ENCODE results near the gene LIPA. TPM values are rescaled to one million over a fixed set of nuclear protein-coding genes. Genes with fewer than 3 reads are reported as not detected.
"Not testable (repeated sequence)": the region's sequence is repeated elsewhere in the genome, so short reads cannot be mapped to it uniquely, and the experiment has no call there.

The LIPA gene
- total RNA-seq, 8 experiments from 2014 or later: 21.1 to 350 (median 36.2) TPM

DNA sequence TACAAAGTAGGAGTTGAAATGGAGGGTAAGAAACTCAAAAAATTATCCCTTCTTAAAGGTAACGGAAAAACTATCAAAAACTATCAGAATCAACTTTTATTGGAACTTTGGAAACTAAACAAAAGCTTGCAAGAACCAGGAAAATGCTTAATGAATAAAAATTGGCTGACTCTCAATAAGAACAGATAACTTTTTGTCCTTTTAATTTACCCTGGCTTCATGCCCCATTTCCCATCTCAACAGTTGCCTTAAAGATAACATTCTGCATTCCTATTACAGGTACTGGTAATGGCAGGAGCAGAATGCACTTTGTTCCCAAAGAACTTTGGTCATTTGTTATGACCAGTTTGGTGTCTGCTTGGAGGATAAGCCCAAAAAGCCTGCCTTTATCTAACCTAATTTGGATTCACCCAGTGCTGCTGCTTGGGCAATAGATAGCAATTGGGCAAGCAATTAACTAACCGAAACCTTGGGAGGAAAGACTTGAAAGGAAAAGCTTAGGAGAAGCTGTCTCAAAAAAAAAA lies 62.3 kb downstream of the LIPA start:
- in situ Hi-C loops (cut with MboI; ENCODE audit: low pct_unique_long_range_greater_than_20kb in 2 of 9, low sequenced_read_pairs in 9 of 9, unreplicated experiment in 9 of 9): no loop called here
- ATAC-seq (replicated peaks in 6 of 8): no peak
- no peak overlapping the region for H3K4me3 ChIP-seq
- no peaks in the 10 kb centered on the region for H3K4me1 ChIP-seq (replicated peaks in 1 of 2)
- no peak overlapping the region for H3K27ac ChIP-seq
- 56 to 93% (median 88%) methylated on average over 1 to 2 of the region's 2 CpGs; no CpG with 5 or more reads in 1 of the 10 experiments for WGBS, 10 experiments

GRCh38 chr10:89185658-89186057 lies 65.9 kb downstream of the LIPA start:
- Histone ChIP-seq H3K4me1 (replicated peaks in 1 of 2) (no peaks in the 10 kb centered on the region), H3K27ac (no peak overlapping the region), H3K4me3 (no peak overlapping the region)
- ATAC-seq (replicated peaks in 6 of 8): peak in 2 of 8 experiments; percentile 35 to 90
- in situ Hi-C loops (cut with MboI; ENCODE audit: low pct_unique_long_range_greater_than_20kb in 2 of 9, low sequenced_read_pairs in 9 of 9, unreplicated experiment in 9 of 9): no loop called here

DNA sequence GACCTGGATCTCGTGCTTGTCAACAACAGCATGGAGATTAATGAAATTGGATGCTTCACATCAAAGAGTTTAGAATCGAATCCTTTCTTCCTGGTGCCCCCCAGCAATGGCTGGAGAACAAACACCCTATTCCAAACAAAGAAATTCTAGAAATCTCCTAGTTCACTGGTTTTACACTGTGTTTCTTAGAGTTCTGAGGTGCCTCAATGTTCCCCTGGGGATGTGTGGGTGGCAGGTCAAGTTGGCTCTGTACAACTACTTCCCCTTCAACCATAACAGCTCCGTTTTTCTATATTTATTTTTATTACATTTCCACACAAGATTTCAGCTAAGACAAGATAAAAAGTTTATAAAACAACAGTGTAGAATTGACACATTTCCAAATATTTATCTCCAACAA lies 66.9 kb downstream of the LIPA start:
- in situ Hi-C loops (cut with MboI; ENCODE audit: low pct_unique_long_range_greater_than_20kb in 2 of 9, low sequenced_read_pairs in 9 of 9, unreplicated experiment in 9 of 9): no loop called here
- WGBS, 10 experiments: 20 to 77% (median 63%) methylated on average over 1 to 3 of the region's 3 CpGs; no CpG with 5 or more reads in 3 of the 10 experiments
- no peak for ATAC-seq (replicated peaks in 6 of 8)

GRCh38 chr10:89183571-89183970 lies 68.0 kb downstream of the LIPA start:
- no peak for ATAC-seq (replicated peaks in 6 of 8)
- H3K4me3 ChIP-seq: no peak overlapping the region
- H3K27ac ChIP-seq: no peak overlapping the region
- in situ Hi-C loops (cut with MboI; ENCODE audit: low pct_unique_long_range_greater_than_20kb in 2 of 9, low sequenced_read_pairs in 9 of 9, unreplicated experiment in 9 of 9): no loop called here
- no peaks in the 10 kb centered on the region for H3K4me1 ChIP-seq (replicated peaks in 1 of 2)

More for the DNA sequence above, 66.9 kb downstream of the LIPA start:
- no peaks in the 10 kb centered on the region for H3K4me1 ChIP-seq (replicated peaks in 1 of 2)
- no peak overlapping the region for H3K27ac ChIP-seq
- no peak overlapping the region for H3K4me3 ChIP-seq

GRCh38 chr10:89182894-89183293 lies 68.7 kb downstream of the LIPA start:
- WGBS, 10 experiments: 55 to 100% (median 82%) methylated on average over 1 to 2 of the region's 2 CpGs
- Histone ChIP-seq H3K4me3 (no peak overlapping the region), H3K27ac (no peak overlapping the region), H3K4me1 (replicated peaks in 1 of 2) (no peaks in the 10 kb centered on the region)
- ATAC-seq (replicated peaks in 6 of 8): no peak
- in situ Hi-C loops (cut with MboI; ENCODE audit: low pct_unique_long_range_greater_than_20kb in 2 of 9, low sequenced_read_pairs in 9 of 9, unreplicated experiment in 9 of 9): no loop called here

DNA sequence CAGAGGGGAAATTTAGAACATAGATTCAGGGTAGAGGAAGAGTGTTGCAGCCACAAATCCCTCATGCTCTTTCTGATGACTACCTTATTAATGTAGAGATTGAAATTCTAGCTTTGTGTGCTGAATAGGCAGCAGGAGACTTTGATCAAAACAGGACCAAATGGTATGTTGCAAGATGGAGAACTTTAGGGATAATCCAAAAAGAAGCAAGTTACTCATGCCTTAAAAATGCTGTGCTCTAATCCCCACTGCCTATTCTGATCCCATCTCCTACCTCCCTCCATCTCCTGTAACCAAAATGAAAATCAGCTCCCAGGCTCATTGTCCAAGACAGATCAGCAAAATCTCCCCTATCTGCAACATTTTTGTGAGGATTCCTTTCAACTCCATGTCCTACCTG lies 75.8 kb downstream of the LIPA start:
- Histone ChIP-seq H3K27ac (no peak overlapping the region), H3K4me1 (replicated peaks in 1 of 2) (no peaks in the 10 kb centered on the region), H3K4me3 (no peak overlapping the region)
- no peak for ATAC-seq (replicated peaks in 6 of 8)
- in situ Hi-C loops (cut with MboI; ENCODE audit: low pct_unique_long_range_greater_than_20kb in 2 of 9, low sequenced_read_pairs in 9 of 9, unreplicated experiment in 9 of 9): no loop called here

DNA sequence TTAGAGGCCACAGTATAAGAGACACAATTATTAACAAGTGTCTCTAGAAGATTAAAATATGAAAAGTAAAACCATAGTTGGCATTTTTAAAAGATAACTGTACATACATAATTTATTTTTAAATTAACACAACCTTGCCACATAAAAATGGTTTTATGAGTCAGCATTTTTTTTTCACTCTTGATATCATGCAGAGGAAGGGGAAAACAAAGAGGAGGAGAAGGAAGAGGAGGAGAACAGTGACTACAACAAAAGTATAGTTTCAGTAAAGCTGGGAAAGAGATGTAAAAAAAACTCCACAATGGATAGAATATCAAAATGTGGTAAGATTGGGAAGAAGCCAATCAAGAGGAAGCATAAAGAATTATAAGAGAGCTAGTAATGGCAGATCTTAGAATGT lies 78.5 kb downstream of the LIPA start:
- Histone ChIP-seq H3K4me3 (no peak overlapping the region), H3K27ac (no peak overlapping the region), H3K4me1 (replicated peaks in 1 of 2) (no peaks in the 10 kb centered on the region)
- ATAC-seq (replicated peaks in 6 of 8): no peak
- in situ Hi-C loops (cut with MboI; ENCODE audit: low pct_unique_long_range_greater_than_20kb in 2 of 9, low sequenced_read_pairs in 9 of 9, unreplicated experiment in 9 of 9): no loop called here

DNA sequence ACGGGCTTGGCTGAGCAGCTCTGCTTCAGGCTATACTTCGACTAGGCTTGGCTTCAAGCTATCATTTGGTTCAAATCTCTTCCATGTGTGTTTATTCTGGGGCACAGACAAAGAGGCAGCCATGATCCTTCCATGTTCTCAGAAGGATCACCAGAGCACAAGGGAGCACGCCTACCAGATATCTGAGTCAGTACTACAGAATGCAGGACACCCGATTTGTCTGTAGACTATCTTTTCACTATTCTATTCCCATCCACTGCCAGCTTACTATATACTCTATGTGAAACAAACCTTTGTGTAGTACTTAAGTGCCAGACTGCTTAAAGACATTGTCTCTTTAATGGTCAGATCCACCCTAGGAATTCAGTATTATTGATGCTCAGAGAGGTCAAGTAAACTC lies 79.6 kb downstream of the LIPA start:
- Histone ChIP-seq H3K27ac (no peak overlapping the region), H3K4me3 (no peak overlapping the region), H3K4me1 (replicated peaks in 1 of 2) (no peaks in the 10 kb centered on the region)
- WGBS, 10 experiments: 0 to 100% (median 88%) methylated on average over 1 to 4 of the region's 4 CpGs; no CpG with 5 or more reads in 2 of the 10 experiments
- peak in 2 of 8 experiments; percentile 51 to 62 for ATAC-seq (replicated peaks in 6 of 8)
- in situ Hi-C loops (cut with MboI; ENCODE audit: low pct_unique_long_range_greater_than_20kb in 2 of 9, low sequenced_read_pairs in 9 of 9, unreplicated experiment in 9 of 9): no loop called here

- 17 to 100% (median 71%) methylated on average over 1 to 2 of the region's 2 CpGs; no CpG with 5 or more reads in 1 of the 10 experiments for WGBS, 10 experiments
Observed at GRCh38 chr10:89171263-89171872, 80.2 kb downstream of the LIPA start.

DNA sequence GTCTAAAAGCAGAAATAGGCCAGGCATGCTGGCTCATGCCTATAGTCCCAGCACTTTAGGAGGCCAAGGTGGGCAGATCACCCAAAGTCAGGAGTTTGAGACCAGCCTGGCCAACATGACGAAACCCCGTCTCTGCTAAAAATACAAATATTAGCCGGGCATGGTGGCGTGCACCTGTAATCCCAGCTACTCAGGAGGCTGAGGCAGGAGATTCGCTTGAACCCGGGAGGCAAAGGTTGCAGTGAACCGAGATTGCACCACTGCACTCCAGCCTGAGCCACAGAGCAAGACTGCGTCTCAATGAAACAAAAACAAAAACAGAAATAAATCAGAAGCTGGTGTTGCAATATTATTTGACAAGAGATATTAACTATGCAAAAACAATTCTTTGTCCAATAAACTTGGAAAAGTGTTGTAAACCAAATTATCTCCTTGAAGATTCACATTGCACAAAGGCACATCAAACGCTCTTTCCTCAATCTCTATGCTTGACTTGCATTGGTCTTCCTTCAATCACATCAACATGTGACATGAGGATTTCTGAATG lies 83.1 kb downstream of the LIPA start:
- H3K27ac ChIP-seq; H3K4me3 ChIP-seq; ATAC-seq (replicated peaks in 6 of 8); H3K4me1 ChIP-seq (replicated peaks in 1 of 2); in situ Hi-C loops (cut with MboI; ENCODE audit: low pct_unique_long_range_greater_than_20kb in 2 of 9, low sequenced_read_pairs in 9 of 9, unreplicated experiment in 9 of 9): not testable (repeated sequence)
- WGBS, 10 experiments: 0 to 100% (median 83%) methylated on average over 1 to 7 of the region's 9 CpGs; no CpG with 5 or more reads in 1 of the 10 experiments

More at GRCh38 chr10:89171263-89171872, 80.2 kb downstream of the LIPA start:
- in situ Hi-C loops (cut with MboI; ENCODE audit: low pct_unique_long_range_greater_than_20kb in 2 of 9, low sequenced_read_pairs in 9 of 9, unreplicated experiment in 9 of 9): no loop called here
- Histone ChIP-seq H3K27ac (no peak overlapping the region), H3K4me3 (no peak overlapping the region), H3K4me1 (replicated peaks in 1 of 2) (no peaks in the 10 kb centered on the region)
- peak in 1 of 8 experiments; percentile 23 for ATAC-seq (replicated peaks in 6 of 8)

GRCh38 chr10:89167915-89168314 lies 83.7 kb downstream of the LIPA start:
- in situ Hi-C loops (cut with MboI; ENCODE audit: low pct_unique_long_range_greater_than_20kb in 2 of 9, low sequenced_read_pairs in 9 of 9, unreplicated experiment in 9 of 9): no loop called here
- Histone ChIP-seq H3K27ac (no peak overlapping the region), H3K4me3 (no peak overlapping the region), H3K4me1 (replicated peaks in 1 of 2) (no peaks in the 10 kb centered on the region)
- ATAC-seq (replicated peaks in 6 of 8): peak in 2 of 8 experiments; percentile 39 to 81

DNA sequence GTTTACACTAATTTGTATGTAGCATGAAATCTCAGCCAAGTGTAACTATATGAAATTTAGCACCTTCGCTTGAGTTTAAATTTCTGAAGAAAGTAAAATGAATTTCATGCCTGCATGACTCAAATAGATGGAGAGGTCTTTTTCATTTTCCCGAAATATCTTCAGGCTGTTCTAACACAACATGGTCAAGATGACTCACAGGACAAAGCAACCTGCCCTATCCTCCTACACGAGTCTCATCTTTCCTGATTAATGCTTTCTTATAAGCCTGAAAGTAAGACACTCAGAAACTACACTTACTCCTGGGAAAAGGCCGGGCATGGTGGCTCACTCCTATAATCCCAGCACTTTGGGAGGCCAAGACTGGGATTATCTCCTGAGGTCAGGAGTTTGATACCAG lies 85.7 kb downstream of the LIPA start:
- Histone ChIP-seq H3K4me3 (no peak overlapping the region), H3K4me1 (replicated peaks in 1 of 2) (no peaks in the 10 kb centered on the region), H3K27ac (no peak overlapping the region)
- WGBS, 10 experiments: 36 to 100% (median 75%) methylated on average over 1 to 4 of the region's 4 CpGs
- ATAC-seq (replicated peaks in 6 of 8): peak in 1 of 8 experiments; percentile 23
- in situ Hi-C loops (cut with MboI; ENCODE audit: low pct_unique_long_range_greater_than_20kb in 2 of 9, low sequenced_read_pairs in 9 of 9, unreplicated experiment in 9 of 9): no loop called here

- H3K4me3 ChIP-seq: no peak overlapping the region
- no peak overlapping the region for H3K27ac ChIP-seq
- no peak for ATAC-seq (replicated peaks in 6 of 8)
- H3K4me1 ChIP-seq (replicated peaks in 1 of 2): no peaks in the 10 kb centered on the region
- in situ Hi-C loops (cut with MboI; ENCODE audit: low pct_unique_long_range_greater_than_20kb in 2 of 9, low sequenced_read_pairs in 9 of 9, unreplicated experiment in 9 of 9): no loop called here
- WGBS, 10 experiments: 79 to 100% (median 94%) methylated on average over 1 to 3 of the region's 4 CpGs; no CpG with 5 or more reads in 2 of the 10 experiments
Observed at GRCh38 chr10:89164920-89165319, 86.7 kb downstream of the LIPA start.

- in situ Hi-C loops (cut with MboI; ENCODE audit: low pct_unique_long_range_greater_than_20kb in 2 of 9, low sequenced_read_pairs in 9 of 9, unreplicated experiment in 9 of 9): no loop called here
- no peak overlapping the region for H3K27ac ChIP-seq
- no peak for ATAC-seq (replicated peaks in 6 of 8)
- 60 to 100% (median 70%) methylated on average over 1 to 3 of the region's 3 CpGs; no CpG with 5 or more reads in 1 of the 10 experiments for WGBS, 10 experiments
- no peak overlapping the region for H3K4me3 ChIP-seq
- H3K4me1 ChIP-seq (replicated peaks in 1 of 2): no peaks in the 10 kb centered on the region
Observed at GRCh38 chr10:89164080-89164479, 87.5 kb downstream of the LIPA start.
